GM12865 (cell line): Measurements from ENCODE around the gene ACSS3.

ENCODE experiments used
- DNase-seq: peaks from one replicate; pipeline ENCODE4 v3.0.0; 2010; ENCODE audit warnings: low read depth
- H3K4me3 ChIP-seq: 2 replicates; pipeline ENCODE4 v1.5.1; 2011; ENCODE audit warnings: mild to moderate bottlenecking, low read depth, low read length, control low read depth
- TF ChIP-seq, protein P1 (sequence below): IDR thresholded peaks from 2 replicates; pipeline ENCODE4 v1.5.1; 2011; ENCODE audit warnings: low read length, control low read depth, low read depth, inconsistent platforms; ENCODE audit not compliant: insufficient read depth; ENCODE audit errors: missing control alignments

ACSS3 gene

DNA sequence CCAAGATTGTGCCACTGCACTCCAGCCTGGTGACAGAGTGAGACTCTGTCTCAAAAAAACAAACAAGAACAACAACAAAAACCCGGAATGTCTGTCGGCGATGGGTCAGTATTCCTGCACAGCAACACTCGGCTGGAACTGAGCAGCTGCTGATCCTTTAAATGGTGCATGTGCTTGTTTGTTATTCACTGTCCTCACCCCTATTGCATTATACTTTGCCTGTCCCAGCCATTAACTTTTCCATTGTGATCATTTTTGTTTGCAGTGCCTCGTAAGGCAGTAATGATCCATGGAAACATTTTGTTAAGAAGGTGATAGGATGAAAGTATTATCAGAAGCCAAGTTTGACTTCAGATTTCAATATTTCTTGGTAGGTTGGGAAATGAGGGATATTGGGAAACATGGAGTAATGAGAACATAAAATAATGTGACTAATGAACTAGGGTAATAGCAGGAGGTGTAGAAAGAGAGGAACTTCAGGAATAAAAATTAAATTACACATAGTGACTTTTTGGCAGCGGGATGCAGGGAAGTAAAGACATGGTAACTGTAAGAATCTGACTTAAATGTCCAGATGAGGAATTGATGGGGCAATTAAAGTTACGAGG is 6.1 kb downstream of the ACSS3 start:
- DNase-seq: no peak
- TF ChIP-seq, protein P1, sequence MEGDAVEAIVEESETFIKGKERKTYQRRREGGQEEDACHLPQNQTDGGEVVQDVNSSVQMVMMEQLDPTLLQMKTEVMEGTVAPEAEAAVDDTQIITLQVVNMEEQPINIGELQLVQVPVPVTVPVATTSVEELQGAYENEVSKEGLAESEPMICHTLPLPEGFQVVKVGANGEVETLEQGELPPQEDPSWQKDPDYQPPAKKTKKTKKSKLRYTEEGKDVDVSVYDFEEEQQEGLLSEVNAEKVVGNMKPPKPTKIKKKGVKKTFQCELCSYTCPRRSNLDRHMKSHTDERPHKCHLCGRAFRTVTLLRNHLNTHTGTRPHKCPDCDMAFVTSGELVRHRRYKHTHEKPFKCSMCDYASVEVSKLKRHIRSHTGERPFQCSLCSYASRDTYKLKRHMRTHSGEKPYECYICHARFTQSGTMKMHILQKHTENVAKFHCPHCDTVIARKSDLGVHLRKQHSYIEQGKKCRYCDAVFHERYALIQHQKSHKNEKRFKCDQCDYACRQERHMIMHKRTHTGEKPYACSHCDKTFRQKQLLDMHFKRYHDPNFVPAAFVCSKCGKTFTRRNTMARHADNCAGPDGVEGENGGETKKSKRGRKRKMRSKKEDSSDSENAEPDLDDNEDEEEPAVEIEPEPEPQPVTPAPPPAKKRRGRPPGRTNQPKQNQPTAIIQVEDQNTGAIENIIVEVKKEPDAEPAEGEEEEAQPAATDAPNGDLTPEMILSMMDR: no peak
- no peak overlapping the region for H3K4me3 ChIP-seq

DNA sequence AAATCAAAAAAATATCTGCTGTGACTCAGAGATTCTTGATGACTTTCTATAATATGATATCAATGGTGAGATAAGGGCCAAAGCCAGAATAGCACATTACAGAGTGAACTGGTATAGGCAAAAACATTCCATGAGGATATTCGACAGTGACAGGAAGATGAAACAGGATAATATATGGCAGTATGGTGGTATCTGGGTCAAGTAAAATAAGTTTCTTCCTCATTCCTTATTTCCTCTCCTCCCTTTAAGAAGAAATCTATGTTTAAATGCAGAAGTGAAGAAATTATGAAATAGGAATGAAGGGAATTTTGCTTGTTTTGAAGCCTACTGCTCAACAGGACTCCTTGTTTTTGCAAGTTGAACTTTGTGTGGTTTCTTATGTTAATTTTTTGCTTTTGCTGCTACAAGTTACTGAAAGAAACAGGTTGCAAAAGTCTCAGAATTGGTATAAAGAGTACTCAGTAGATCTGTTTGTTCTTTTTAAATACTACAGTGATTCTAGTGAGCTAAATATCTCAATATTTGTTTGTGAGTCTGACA is 7.0 kb downstream of the ACSS3 start:
- TF ChIP-seq, protein P1: no peak
- no peak overlapping the region for H3K4me3 ChIP-seq
- no peak for DNase-seq

DNA sequence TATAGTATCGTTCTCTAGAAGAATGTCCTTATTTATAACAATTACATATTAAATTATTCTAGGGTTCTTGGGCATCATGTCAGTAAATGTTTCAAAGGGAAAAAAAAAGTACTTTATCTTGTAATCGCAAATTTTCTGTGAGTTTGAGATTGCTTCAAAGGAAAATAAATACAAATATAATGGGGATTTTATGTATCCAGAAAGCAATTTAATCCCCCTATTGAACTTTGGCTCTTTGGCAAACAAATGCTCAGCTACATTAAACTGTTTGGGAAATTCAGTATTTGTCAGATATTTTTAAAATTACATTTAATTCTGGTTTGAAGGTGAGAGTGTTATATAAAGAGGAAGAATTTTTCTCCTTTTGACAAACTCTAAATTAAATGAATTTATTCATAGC is 8.0 kb downstream of the ACSS3 start:
- H3K4me3 ChIP-seq: no peak overlapping the region
- DNase-seq: no peak
- TF ChIP-seq, protein P1: no peak

DNA sequence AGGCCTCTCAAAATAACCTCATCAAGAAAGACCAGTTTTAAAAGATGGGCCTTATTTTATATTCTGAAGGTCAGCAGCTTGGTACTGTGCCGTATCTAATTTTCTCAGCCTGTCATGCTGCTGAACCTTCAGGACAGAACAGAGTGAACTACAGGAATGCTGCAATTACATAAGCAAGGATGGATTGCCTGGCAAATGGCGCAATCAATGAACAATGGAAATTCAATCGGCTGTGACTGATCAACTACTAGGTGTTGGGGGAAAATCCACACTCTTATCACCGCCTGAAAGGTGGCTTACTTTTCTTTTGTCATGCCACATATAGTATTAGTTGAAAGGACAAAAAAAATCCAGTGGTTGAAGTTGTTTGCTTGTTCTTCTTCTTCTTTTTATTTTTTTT is 8.5 kb downstream of the ACSS3 start:
- no peak for DNase-seq
- no peak overlapping the region for H3K4me3 ChIP-seq
- TF ChIP-seq, protein P1: no peak

DNA sequence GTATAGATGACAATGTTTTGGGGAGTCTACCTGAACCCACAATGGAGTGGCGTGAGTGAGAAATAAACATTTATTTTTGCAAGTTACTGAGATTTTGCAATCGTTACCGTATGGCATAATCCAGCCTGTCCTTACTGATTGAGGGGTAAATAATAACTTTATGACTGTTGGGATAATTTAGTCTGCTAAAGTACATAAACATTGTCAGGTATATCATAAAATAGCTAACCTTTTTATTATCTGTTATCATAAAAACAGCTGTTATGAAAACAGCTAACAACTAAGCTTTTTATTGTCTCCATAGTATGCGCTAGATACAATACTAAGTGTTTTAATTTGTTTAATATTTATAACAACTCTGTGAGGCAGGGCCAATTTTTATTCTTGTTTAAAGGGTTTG is 10.3 kb downstream of the ACSS3 start:
- TF ChIP-seq, protein P1: no peak
- H3K4me3 ChIP-seq: no peak overlapping the region
- no peak for DNase-seq

DNA sequence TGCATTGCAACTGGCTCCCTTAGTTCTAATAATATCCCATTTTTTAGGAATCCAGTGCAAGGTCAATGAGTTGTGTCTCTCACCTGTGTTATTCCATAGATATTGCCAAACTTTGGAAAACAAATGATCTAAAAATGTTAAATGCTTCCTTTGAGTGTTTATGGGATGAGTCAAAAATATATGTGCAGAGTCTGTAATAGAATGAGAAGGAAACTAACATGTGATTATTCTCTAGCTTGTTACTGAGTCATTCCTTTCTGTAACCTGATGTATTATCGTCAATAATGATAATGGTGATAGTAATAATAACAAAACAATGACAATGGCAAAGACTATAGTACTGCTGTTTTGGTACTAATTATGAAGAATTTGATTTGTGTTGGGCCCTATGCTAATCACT is 11.5 kb downstream of the ACSS3 start:
- TF ChIP-seq, protein P1: no peak
- H3K4me3 ChIP-seq: no peak overlapping the region
- no peak for DNase-seq

DNA sequence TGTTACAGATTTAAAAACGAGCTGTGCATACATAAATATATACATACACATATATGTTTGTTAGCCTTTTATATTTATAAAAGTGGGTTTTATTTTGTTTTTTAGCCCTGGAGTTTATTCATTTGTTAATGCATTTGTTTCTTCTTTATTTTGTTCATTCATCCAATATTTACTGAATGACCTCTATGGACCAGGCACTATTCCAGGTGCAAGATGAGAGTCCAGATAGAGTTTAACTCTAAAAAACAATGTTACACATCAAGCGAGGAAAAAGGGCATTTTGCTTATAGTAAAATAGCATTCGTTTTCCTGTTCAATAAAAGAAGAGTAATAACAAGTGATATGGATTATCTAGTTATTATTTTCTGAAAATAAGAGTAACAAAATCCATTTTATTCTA is 14.2 kb downstream of the ACSS3 start:
- TF ChIP-seq, protein P1: no peak
- DNase-seq: no peak
- no peak overlapping the region for H3K4me3 ChIP-seq
